ENCODE data around the gene ARHGEF11. TPM values are rescaled to one million over a fixed set of nuclear protein-coding genes. Genes with fewer than 3 reads are reported as not detected.
"Not testable (repeated sequence)": the region's sequence is repeated elsewhere in the genome, so short reads cannot be mapped to it uniquely, and the experiment has no call there.

Gene ARHGEF11
- total RNA-seq, 2 experiments from 2014 or later: 15.3 to 16.6 TPM

DNA sequence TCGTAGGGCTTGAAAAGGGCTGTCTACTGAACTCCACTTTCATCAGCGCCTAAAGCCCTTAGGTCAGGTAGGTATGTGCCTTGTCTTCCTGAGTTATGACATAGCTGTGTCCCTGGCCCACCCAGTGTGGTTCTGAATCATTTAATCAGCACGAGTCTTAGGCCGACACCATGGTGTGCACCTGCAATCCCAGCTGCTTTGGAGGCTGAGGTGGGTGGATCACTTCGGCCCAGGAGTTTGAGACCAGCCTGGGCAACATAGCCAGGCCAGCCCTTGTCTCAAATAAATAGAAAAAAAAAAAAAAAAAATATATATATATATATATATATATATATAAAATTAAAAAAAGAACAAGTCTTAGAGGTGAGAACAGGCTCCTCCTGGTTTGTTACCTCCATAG, 109.4 kb downstream of the ARHGEF11 start:
- CTCF ChIA-PET: interaction anchor here (1.3 to 2.0 kb wide), 3 partner anchors 9 to 246 kb away, joined by 3 to 12 read pairs (median 4); no protein-coding TSS in a partner anchor
- H3K27me3 Mint-ChIP-seq (ENCODE audit: low read depth): peaks cover 11% of the 10 kb centered on the region

GRCh38 chr1:156935505-156936128, 109.9 kb downstream of the ARHGEF11 start:
- ATAC-seq: no peak
- ChIA-PET POLR2A (no interaction called here), CTCF (interaction anchor here (2.0 kb wide), 1 partner anchor 24 kb away, joined by 4 read pairs; no protein-coding TSS in a partner anchor)
- peaks cover 5% of the 10 kb centered on the region for H3K4me1 Mint-ChIP-seq (ENCODE audit: low read depth)
- H3K4me3 Mint-ChIP-seq: no peak overlapping the region
- H3K27ac Mint-ChIP-seq: no peak overlapping the region
- no peak for DNase-seq
- H3K36me3 Mint-ChIP-seq (ENCODE audit: low read depth): no peaks in the 10 kb centered on the region
- H3K27me3 Mint-ChIP-seq (ENCODE audit: low read depth): peaks cover 17% of the 10 kb centered on the region
- H3K9me3 Mint-ChIP-seq (ENCODE audit: insufficient read depth): no peaks in the 10 kb centered on the region

More for the DNA sequence above, 109.4 kb downstream of the ARHGEF11 start:
- POLR2A ChIA-PET: no interaction called here
- H3K9me3 Mint-ChIP-seq (ENCODE audit: insufficient read depth): no peaks in the 10 kb centered on the region
- ATAC-seq: no peak
- no peak overlapping the region for H3K27ac Mint-ChIP-seq
- no peak overlapping the region for H3K4me3 Mint-ChIP-seq
- peaks cover 5% of the 10 kb centered on the region for H3K4me1 Mint-ChIP-seq (ENCODE audit: low read depth)
- H3K36me3 Mint-ChIP-seq (ENCODE audit: low read depth): no peaks in the 10 kb centered on the region
- DNase-seq: no peak

GRCh38 chr1:156933136-156933535, 112.4 kb downstream of the ARHGEF11 start:
- DNase-seq (no peak), ATAC-seq (no peak)
- no peaks in the 10 kb centered on the region for H3K9me3 Mint-ChIP-seq (ENCODE audit: insufficient read depth)
- ChIA-PET POLR2A (no interaction called here), CTCF (interaction anchor here (1.0 to 1.4 kb wide), 3 partner anchors 22 to 243 kb away, joined by 3 to 5 read pairs (median 4); no protein-coding TSS in a partner anchor)
- H3K27ac Mint-ChIP-seq: no peak overlapping the region
- H3K36me3 Mint-ChIP-seq (ENCODE audit: low read depth): no peaks in the 10 kb centered on the region
- H3K27me3 Mint-ChIP-seq (ENCODE audit: low read depth): peaks cover 33% of the 10 kb centered on the region
- no peak overlapping the region for H3K4me3 Mint-ChIP-seq
- peaks cover 7% of the 10 kb centered on the region for H3K4me1 Mint-ChIP-seq (ENCODE audit: low read depth)

DNA sequence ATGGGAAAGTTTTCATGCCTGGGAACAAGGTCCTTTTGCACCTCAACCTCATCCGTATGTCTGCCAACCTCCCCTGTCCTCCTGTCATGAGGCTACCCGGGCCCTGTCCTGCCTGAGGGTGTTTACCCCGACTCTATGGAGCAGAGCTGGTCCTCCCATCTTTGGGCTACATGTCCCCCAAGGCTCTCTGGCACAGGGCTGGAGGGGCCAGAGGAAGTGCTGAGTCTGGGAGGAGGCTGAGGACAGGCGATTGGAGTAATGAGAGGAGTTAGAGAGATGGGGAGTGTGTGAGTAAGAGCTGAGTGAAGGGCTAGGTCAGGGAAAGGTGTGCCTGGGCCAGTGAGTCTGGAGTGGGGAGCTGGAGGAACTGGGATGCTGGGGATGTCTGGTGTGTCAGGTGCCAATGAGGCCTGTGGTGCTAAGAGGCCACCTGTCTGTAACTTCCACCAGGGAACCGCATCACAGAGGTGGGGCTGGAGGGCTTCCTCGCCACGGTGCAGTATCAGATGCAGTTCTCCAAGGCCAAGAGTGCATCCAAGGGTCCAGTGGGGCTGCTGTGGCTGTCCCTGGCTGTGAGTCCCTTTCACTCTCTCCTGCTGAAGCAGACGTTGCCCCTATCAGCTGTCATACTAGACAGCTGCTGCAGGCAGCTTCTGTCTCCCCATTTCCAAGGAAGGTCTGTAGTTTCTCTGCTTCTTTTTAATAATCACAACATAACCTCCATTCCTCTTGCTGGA, 113.4 kb downstream of the ARHGEF11 start:
- Mint-ChIP-seq H3K4me3 (no peak overlapping the region), H3K36me3 (ENCODE audit: low read depth) (no peaks in the 10 kb centered on the region), H3K9me3 (ENCODE audit: insufficient read depth) (no peaks in the 10 kb centered on the region), H3K4me1 (ENCODE audit: low read depth) (peaks cover 15% of the 10 kb centered on the region), H3K27ac (no peak overlapping the region), H3K27me3 (ENCODE audit: low read depth) (peaks cover 41% of the 10 kb centered on the region)
- POLR2A ChIA-PET: interaction anchor here (0.8 kb wide), 1 partner anchor 32 kb away, joined by 3 read pairs; no protein-coding TSS in a partner anchor
- CTCF ChIA-PET: no interaction called here
- DNase-seq: no peak
- no peak for ATAC-seq

DNA sequence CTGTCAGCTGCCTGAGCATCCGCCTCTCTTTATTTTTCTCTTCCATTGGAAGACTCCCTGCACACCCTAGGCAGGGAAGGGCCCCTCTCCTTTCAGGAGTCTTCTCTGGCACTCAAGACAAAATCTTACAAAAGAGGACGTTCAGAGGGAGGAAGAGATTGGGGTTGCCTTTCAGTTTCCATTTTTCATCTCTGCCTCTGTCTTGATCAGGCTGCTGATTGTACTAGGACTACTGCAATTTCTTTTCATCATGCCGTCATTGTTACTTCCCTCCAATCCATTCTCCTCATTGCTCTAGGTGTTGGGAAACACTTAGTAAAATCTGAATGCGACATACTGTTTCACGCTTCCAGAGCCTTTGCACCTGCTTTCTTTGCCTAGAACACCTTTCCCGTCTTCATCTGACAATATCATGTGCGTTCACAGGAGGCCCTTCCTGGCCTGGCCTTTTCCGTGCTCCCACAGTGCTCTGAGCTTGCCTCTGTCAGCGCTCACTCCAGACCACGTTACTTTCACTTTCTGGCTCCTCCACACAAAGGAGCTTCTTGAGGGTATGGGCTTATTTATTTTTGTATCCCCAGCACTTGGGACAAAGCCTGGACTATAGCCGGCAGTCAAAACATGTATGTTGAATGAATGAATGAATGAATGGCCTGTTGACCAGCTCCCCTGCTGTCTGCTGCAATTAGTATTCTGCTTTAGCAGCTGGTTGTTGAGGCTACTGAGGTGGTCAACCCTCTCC, 114.2 kb downstream of the ARHGEF11 start:
- peaks cover 22% of the 10 kb centered on the region for H3K4me1 Mint-ChIP-seq (ENCODE audit: low read depth)
- H3K9me3 Mint-ChIP-seq (ENCODE audit: insufficient read depth): no peaks in the 10 kb centered on the region
- no peak for DNase-seq
- POLR2A ChIA-PET: interaction anchor here (0.8 kb wide), 1 partner anchor 31 kb away, joined by 3 read pairs; no protein-coding TSS in a partner anchor
- CTCF ChIA-PET: interaction anchor here (1.2 kb wide), 1 partner anchor 25 kb away, joined by 4 read pairs; no protein-coding TSS in a partner anchor
- ATAC-seq: no peak
- H3K27ac Mint-ChIP-seq: no peak overlapping the region
- peaks cover 43% of the 10 kb centered on the region for H3K27me3 Mint-ChIP-seq (ENCODE audit: low read depth)
- H3K4me3 Mint-ChIP-seq: no peak overlapping the region
- no peaks in the 10 kb centered on the region for H3K36me3 Mint-ChIP-seq (ENCODE audit: low read depth)

DNA sequence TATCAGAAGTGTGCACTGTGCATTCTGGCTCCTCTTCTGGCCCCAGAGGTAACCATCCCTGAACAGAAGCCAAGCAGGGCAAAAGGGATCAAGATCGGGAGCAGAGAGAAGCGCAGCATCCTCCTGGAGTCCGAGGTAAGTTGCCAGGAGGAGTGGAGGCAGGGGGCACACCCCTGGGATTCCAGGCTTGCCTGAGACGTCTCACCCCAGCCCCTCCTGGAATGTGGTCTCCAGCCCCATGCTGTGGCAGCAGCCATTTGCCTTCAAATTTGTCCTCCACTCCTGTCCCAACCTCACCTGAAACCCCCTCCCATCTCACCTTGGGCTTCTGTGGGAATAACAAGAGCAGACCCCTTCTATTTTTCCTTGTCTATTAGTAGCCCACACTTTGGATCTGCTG, 115.1 kb downstream of the ARHGEF11 start:
- H3K4me1 Mint-ChIP-seq (ENCODE audit: low read depth): peaks cover 30% of the 10 kb centered on the region
- DNase-seq (no peak), ATAC-seq (no peak)
- ChIA-PET POLR2A (no interaction called here), CTCF (interaction anchor here (1.2 kb wide), 2 partner anchors 26 to 34 kb away, joined by 3 to 4 read pairs; no protein-coding TSS in a partner anchor)
- H3K36me3 Mint-ChIP-seq (ENCODE audit: low read depth): no peaks in the 10 kb centered on the region
- no peak overlapping the region for H3K27ac Mint-ChIP-seq
- H3K27me3 Mint-ChIP-seq (ENCODE audit: low read depth): peaks cover 52% of the 10 kb centered on the region
- H3K9me3 Mint-ChIP-seq (ENCODE audit: insufficient read depth): no peaks in the 10 kb centered on the region
- H3K4me3 Mint-ChIP-seq: no peak overlapping the region

DNA sequence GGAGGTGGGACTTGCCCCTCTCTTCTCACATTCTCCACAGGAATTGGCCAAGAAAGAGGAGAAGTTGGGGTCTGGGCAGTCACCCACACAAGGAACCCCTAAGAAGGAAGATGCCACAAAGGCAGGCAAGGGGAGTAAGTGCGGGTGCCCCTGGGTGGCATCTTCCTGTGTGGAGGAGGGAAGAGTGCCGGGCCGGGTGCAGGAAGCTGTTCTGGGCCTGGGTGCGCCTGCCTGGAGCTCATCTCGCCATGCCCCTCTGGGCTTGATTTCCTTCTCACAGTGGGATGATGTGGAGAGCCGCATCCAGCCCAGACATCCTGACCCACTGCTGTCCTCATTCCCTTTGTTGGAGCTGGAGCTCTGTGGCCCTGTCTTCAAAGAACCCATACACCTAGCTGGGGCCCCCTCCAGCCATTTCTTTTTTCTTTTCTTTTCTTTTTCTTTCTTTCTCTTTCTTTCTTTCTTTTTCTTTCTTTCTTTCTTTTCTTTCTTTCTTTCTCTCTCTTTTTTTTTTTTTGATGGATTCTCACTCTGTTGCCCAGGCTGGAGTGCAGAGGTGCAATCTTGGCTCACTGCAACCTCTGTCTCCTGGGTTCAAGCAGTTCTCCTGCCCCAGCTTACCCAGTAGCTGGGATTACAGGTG, 115.8 kb downstream of the ARHGEF11 start:
- H3K4me3 Mint-ChIP-seq: no peak overlapping the region
- peaks cover 59% of the 10 kb centered on the region for H3K27me3 Mint-ChIP-seq (ENCODE audit: low read depth)
- DNase-seq (no peak), ATAC-seq (no peak)
- no peaks in the 10 kb centered on the region for H3K9me3 Mint-ChIP-seq (ENCODE audit: insufficient read depth)
- ChIA-PET POLR2A (no interaction called here), CTCF (interaction anchor here (1.0 to 8.1 kb wide), 5 partner anchors 9 to 37 kb away, joined by 3 to 93 read pairs (median 4); partner anchors contain the start of gene PEAR1)
- H3K4me1 Mint-ChIP-seq (ENCODE audit: low read depth): peaks cover 33% of the 10 kb centered on the region
- H3K36me3 Mint-ChIP-seq (ENCODE audit: low read depth): no peaks in the 10 kb centered on the region
- no peak overlapping the region for H3K27ac Mint-ChIP-seq

DNA sequence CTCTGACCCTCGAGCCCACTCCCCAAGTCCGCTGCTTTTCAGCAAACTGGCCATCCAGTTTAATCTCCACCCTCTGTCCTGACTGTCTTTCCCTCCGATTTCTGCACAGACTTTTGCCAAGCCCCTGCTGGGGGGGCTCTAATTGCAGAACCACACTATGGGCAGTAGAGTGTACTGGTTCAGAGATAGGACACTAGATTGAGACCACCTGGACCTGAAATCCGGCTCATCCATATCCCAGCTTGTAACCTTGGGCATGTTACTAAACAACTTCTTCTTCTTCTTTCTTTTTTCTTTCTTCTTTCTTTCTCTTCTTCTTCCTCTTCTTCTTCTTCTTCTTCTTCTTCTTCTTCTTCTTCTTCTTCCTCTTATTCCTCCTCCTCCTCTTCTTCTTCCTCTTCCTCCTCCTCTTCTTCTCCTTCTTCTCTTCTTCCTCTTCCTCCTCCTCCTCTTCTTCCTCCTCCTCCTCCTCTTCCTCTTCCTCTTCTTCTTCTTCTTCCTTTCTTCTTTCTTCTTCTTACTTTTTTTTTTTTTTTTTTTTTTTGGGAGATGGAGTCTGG, 117.4 kb downstream of the ARHGEF11 start:
- POLR2A ChIA-PET: interaction anchor here (0.9 kb wide), 1 partner anchor 36 kb away, joined by 4 read pairs; no protein-coding TSS in a partner anchor

DNA sequence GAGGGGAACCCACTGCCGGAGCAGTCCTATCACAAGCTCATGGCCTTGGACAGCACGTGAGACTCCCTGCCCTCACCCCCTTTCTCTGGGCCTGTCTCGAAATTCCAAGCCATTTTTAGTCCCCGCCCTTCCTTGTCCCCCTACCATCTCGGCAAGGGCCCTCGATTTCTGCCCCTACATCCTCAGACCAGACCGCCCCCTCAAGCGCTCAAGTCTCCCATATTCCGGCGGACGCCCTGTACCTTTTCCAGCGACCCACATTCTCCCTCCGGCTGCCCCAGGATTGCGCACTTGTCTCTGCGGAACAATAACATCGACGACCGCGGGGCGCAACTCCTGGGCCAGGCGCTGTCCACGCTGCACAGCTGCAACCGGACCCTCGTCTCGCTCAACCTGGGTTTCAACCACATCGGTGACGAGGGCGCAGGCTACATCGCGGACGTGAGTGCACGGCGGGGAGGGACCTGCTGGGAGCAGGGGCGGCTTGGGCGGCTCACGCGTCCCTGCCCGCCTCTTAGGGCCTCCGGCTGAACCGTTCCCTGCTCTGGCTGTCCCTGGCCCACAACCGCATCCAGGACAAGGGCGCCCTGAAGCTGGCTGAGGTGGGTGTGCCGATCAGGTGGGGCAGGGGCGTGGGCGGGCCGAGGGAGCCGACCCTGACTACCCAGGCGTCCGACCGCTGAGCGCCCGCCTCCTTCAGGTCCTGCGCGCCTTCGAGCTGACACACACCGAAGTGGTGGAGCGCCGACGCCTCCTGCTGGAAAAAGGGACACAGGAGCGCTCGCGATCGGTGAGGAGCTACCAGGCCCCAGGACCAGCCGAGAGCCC, 118.1 kb downstream of the ARHGEF11 start:
- H3K36me3 Mint-ChIP-seq (ENCODE audit: low read depth): no peaks in the 10 kb centered on the region
- H3K9me3 Mint-ChIP-seq (ENCODE audit: insufficient read depth): no peaks in the 10 kb centered on the region
- ATAC-seq (peak; percentile 82), DNase-seq (peak; percentile 81)
- H3K4me1 Mint-ChIP-seq (ENCODE audit: low read depth): peaks cover 38% of the 10 kb centered on the region
- no peak overlapping the region for H3K27ac Mint-ChIP-seq
- ChIA-PET POLR2A (interaction anchor here (0.9 kb wide), 1 partner anchor 36 kb away, joined by 4 read pairs; no protein-coding TSS in a partner anchor), CTCF (interaction anchor here (0.6 to 8.1 kb wide), 29 partner anchors 9 to 243 kb away, joined by 3 to 93 read pairs (median 4); partner anchors contain the start of genes CRABP2, NTRK1 and PEAR1)
- H3K4me3 Mint-ChIP-seq: peak overlapping the region; percentile 20
- peaks cover 77% of the 10 kb centered on the region for H3K27me3 Mint-ChIP-seq (ENCODE audit: low read depth)

More for the DNA sequence above, 117.4 kb downstream of the ARHGEF11 start:
- peaks cover 73% of the 10 kb centered on the region for H3K27me3 Mint-ChIP-seq (ENCODE audit: low read depth)
- no peaks in the 10 kb centered on the region for H3K9me3 Mint-ChIP-seq (ENCODE audit: insufficient read depth)
- H3K27ac Mint-ChIP-seq: no peak overlapping the region
- no peak overlapping the region for H3K4me3 Mint-ChIP-seq
- H3K36me3 Mint-ChIP-seq (ENCODE audit: low read depth): no peaks in the 10 kb centered on the region
- CTCF ChIA-PET: interaction anchor here (0.5 to 8.1 kb wide), 28 partner anchors 9 to 244 kb away, joined by 3 to 93 read pairs (median 4); partner anchors contain the start of genes NTRK1 and PEAR1
- H3K4me1 Mint-ChIP-seq (ENCODE audit: low read depth): peaks cover 36% of the 10 kb centered on the region
- peak; percentile 7 for ATAC-seq
- no peak for DNase-seq

- H3K4me3 Mint-ChIP-seq; ATAC-seq; H3K9me3 Mint-ChIP-seq (ENCODE audit: insufficient read depth); H3K27ac Mint-ChIP-seq; POLR2A ChIA-PET; DNase-seq; H3K36me3 Mint-ChIP-seq (ENCODE audit: low read depth): not testable (repeated sequence)
- Mint-ChIP-seq H3K4me1 (ENCODE audit: low read depth) (peaks cover 38% of the 10 kb centered on the region), H3K27me3 (ENCODE audit: low read depth) (peaks cover 78% of the 10 kb centered on the region)
- CTCF ChIA-PET: interaction anchor here (1.2 to 8.1 kb wide), 10 partner anchors 10 to 237 kb away, joined by 3 to 93 read pairs (median 11); partner anchors contain the start of genes CRABP2, NTRK1 and PEAR1
Observed at GRCh38 chr1:156926695-156927094, 118.8 kb downstream of the ARHGEF11 start.

Data from activated CD8-positive, alpha-beta T cell treated with anti-CD3 and anti-CD28 coated beads, Interleukin-2, amount 10 ng/mL, durations not matched to agents 7 days and 5 days (primary cell).